ENCODE data around the gene CEP350.

DNA sequence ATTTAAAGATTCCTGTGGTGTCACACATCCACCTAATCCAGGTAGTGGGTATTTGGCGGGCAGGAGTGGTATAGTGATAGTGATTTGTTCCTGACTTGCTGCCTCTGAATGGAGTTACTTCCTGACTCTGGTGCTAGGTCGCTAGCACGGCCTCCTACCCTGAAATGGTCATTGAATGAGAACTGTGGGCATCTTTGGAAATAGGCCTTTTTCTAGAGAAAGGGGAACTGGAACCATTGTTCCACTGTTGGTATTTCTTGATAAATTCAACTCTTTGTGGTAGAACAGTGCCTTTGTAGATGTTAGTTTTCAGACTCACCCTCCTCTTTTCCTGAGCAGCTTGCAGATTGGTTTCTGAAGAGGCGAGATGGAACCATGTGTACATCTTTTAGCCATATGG, 201.6 kb downstream of the CEP350 start:
- TF ChIP-seq, protein P1, sequence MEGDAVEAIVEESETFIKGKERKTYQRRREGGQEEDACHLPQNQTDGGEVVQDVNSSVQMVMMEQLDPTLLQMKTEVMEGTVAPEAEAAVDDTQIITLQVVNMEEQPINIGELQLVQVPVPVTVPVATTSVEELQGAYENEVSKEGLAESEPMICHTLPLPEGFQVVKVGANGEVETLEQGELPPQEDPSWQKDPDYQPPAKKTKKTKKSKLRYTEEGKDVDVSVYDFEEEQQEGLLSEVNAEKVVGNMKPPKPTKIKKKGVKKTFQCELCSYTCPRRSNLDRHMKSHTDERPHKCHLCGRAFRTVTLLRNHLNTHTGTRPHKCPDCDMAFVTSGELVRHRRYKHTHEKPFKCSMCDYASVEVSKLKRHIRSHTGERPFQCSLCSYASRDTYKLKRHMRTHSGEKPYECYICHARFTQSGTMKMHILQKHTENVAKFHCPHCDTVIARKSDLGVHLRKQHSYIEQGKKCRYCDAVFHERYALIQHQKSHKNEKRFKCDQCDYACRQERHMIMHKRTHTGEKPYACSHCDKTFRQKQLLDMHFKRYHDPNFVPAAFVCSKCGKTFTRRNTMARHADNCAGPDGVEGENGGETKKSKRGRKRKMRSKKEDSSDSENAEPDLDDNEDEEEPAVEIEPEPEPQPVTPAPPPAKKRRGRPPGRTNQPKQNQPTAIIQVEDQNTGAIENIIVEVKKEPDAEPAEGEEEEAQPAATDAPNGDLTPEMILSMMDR (conservative IDR thresholded peaks at IDR 0.05; ENCODE audit: low read depth, low read length), result no peak
- no peak for TF ChIP-seq EZH2 (IDR thresholded peaks at IDR 0.05; ENCODE audit: borderline replicate concordance, low read depth, low read length, poor library complexity, severe bottlenecking)
